NCI-H82 treated with DMSO at 0.1 percent for 48 hours (cell line): ENCODE measurements around the gene COLQ.
"Not testable (repeated sequence)": the region's sequence is repeated elsewhere in the genome, so short reads cannot be mapped to it uniquely, and the experiment has no call there.

ENCODE experiments used
- DNase-seq: peaks from one replicate; lab custom pipeline; 2025; ENCODE audit not compliant: unreplicated experiment; lab: John Stamatoyannopoulos, UW

The COLQ gene

GRCh38 chr3:15430624-15431023 lies 90.9 kb downstream of the COLQ start:
- no peak for DNase-seq

DNA sequence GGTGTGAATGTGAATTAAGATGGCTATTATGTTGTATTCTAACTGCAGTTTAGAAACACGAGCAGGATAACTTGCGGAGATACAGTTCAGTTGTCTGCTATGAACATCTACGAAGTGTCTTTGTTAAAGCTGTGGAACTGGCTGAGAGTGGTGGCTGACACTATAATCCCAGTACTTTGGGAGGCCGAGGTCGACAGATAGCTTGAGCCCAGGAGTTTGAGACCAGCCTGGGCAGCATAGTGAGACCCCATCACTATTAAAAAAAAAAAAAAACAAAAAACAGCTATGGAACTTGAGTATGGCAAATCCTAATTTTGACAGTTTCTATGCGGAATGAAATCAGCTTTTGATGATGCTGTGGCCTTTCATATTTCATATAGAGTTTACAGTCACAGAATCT lies 92.4 kb downstream of the COLQ start:
- no peak for DNase-seq

DNA sequence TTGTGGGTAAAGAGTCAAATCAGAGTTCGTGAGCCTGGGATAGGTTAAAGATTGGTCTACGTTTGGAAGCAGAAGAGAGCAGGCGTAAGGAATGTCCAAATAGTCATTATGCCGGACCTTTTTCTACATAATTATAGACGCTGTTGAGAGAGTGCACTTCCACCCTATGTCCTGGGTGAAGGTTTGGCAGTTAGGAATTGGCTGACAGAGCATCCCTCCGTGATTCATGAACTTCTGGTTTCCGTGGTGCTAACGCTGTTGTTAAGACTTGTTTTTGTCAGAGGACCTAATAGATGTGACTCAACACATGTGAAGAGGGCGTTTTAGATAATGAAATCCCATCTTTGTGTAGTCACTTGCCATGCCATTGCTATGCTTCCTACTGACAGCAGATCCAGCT lies 93.0 kb downstream of the COLQ start:
- DNase-seq: no peak

DNA sequence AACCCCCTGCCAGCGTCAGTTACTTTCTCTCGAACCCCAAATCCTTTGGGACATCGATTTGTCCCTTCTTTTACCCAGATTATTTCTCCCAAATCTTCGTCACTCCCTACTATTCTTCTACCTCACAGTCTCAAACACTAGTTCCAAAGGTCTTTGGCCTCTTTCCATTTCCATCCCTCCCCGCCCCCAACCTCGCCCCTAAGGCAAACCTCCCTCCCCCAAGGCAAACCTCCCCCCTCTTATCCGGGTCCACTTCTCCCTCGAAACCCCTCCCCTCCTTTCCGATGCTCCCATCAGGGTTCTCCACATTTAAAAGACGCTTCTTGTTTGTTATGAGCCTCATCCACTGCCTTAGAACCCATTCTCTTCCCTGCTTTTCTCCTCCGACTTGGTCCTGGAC lies 93.5 kb downstream of the COLQ start:
- DNase-seq: no peak

DNA sequence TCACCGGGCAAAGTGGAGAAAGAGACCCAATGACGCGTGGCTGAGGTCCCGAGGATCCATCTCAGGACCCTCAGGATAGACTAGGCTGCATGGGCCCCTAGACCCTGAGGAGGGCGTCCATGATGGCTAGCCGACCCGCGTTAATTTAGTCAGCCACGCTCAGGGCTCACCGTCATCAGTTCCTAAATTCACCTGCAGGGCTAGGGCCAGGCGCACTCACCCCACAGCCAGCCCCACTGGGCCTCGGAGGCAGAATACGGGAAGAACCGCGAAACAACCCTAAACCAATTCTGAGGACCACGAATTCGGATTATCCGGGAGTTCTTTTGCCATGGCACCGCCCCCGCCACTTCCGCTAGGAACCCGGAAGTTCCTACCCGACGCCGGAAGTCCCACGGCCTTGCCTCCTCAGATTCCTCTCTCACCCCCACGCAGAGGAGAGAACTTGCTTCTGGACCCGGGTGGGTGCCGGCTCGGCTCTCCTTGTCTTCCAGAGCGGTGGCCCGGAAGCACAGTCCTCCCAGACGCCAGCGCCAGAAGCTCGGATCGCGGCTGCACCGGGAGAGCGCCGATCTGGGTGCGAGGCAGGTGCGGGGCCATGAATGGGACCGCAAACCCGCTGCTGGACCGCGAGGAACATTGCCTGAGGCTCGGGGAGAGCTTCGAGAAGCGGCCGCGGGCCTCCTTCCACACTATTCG lies 94.2 kb downstream of the COLQ start, which contains the start of the genes EAF1 and METTL6:
Gene EAF1 (plus strand): TSS at position 417 of the 699 bp plus-strand sequence. CDS start 182 bp downstream, at position 599.
Gene METTL6 (minus strand): TSS at position 363 of the 699 bp plus-strand sequence. CDS start 1,033 bp downstream, outside the sequence.
- peak; percentile 2 for DNase-seq

DNA sequence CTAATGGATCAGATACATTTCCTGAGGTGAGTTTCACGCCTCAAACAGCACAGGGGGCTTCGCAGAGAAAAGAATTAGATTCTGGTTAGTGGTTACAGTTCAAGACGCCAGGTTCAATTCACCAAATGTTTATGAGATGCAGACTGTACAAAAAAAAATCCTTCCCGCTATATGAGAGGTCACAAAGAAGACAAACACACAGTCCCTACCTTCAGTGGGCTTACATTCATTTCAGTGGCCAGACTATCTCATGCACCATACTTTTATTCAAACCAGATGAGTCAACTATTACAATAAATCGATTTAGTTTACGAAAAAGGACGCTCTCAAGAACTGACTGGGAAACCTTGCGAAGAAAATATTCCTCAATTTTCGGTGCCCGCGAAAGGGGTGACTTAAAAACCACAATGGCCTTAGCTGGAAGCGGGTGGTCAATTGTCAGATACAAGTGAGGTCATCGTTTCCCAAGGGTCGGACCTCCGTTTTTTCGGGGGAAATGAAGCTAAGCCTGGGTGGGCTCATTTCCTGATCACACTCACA lies 94.9 kb downstream of the COLQ start:
- no peak for DNase-seq

DNA sequence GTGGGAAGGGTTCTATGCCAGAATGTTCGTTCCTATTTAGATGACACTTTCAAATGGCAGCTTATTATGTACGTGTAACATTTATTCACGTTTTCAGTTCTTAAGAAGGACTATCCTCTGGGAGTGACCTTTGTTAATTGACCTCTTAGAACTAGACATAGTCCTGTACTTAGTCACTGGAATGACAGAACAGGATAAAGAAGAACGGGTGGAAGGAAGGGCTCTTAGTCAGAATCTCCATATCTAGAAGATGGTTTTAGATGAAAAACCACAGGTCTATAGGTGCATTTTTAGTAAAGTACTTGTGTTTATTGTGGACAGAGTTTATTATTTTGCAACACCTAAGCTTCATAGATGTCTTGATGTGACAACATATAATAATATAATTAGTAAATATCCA lies 100.6 kb downstream of the COLQ start:
- DNase-seq: no peak

- DNase-seq: not testable (repeated sequence)
These were observed 110.5 kb downstream of the COLQ start for GRCh38 chr3:15410966-15411365.

DNA sequence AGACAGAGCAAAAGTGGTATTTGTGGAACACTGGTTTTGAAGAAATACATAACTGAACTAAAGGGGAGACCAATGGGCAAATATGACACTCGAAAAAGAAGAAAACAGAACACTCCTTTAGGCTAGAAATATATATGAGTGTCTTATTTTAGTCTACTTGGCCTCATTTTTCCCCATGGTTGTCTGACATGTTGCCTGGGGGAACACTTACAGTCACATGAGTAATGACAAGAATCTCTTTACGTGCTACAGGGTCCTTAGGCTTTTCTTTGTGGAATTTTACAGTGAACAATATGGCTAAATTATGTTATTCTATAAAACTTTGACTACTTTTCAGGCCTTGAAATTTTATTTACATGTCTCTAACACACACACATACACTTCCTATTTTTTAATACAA lies 111.7 kb downstream of the COLQ start:
- DNase-seq: no peak

GRCh38 chr3:15409239-15409638 lies 112.3 kb downstream of the COLQ start:
- no peak for DNase-seq

GRCh38 chr3:15405448-15406050 lies 116.0 kb downstream of the COLQ start:
- DNase-seq: peak; percentile 20

DNA sequence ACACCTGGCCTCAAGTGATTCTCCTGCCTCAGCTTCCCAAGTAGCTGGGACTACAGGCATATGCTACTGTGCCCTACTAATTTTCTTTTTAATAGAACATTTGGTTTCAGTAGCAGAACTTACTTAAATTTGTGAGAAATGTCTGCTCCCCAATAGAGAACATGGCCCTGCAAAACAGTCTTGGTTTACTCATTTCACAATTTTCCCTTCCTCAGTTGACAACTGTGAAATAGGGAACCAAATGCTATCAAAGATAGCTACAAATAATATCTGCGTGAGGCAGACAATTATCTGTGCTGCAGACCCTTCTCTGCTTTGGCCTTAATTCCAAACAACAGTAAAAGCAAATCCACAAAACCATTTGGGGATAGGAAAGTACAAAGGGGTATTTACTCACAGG lies 116.7 kb downstream of the COLQ start:
- no peak for DNase-seq

DNA sequence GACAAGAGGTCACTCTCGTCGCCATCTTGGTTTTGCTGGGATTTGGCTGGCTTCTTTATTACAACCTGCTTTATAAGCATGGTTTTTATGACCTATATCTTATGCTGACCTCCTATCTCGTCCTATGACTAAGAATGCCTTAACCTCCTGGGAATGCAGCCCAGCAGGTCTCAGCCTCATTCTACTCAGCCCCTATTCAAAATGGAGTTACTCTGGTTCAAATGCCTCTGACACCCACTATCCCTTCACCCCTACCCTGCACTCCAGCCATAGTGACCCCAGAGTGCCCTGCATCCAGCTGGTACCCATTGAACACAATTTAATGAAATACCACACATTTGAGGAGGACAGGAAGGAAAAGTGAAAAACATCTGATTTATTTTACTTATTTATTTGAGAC lies 117.5 kb downstream of the COLQ start:
- DNase-seq: no peak

- DNase-seq: no peak
These were observed 118.0 kb downstream of the COLQ start for GRCh38 chr3:15403495-15403894.

DNA sequence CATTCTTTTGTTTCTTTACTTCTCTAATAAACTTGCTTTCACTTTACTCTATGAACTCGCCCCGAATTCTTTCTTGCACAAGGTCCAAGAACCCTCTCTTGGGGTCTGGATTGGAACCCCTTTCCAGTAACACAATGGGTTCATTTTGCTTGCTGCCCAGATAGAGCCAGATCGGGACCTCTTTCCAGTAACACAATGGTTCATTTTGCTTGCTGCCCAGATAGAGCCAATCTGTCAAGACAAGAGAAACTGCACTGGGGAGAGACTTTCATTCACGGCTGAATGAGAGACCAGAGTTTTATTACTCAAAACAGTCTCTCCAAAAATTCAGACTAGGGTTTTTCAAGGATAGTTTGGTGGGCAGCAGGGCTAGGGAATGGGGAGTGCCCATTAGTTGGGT lies 119.6 kb downstream of the COLQ start:
- DNase-seq: no peak
